Mononuclear cell (primary cell): ENCODE data around the gene MRPS18A. TPM values are rescaled to one million over a fixed set of nuclear protein-coding genes. Genes with fewer than 3 reads are reported as not detected.

Experiments
- H3K27me3 ChIP-seq: 2 replicates; pipeline ENCODE4 v1.6.0; 2011; ENCODE audit warnings: low read length, control low read depth; ENCODE audit not compliant: insufficient read depth
- H3K4me1 ChIP-seq: 2 replicates; pipeline ENCODE4 v1.5.1; 2011; ENCODE audit warnings: mild to moderate bottlenecking, low read length, control low read depth; ENCODE audit not compliant: insufficient read depth
- H3K4me3 ChIP-seq: 2 replicates; pipeline ENCODE4 v1.5.1; 2011; ENCODE audit warnings: mild to moderate bottlenecking, low read length, moderate library complexity
- H3K9me3 ChIP-seq: 2 replicates; pipeline ENCODE4 v1.5.1; 2011; ENCODE audit warnings: low read depth, mild to moderate bottlenecking, control low read depth, low read length
- total RNA-seq: library from RNA; depleted of rRNA; stranded (reverse); fragments of >200 nt; gene quantifications from one replicate; pipeline ENCODE4 v1.2.3, GENCODE V29; 2012

Gene MRPS18A
- total RNA-seq, 1 donor, result 29.5 TPM

DNA sequence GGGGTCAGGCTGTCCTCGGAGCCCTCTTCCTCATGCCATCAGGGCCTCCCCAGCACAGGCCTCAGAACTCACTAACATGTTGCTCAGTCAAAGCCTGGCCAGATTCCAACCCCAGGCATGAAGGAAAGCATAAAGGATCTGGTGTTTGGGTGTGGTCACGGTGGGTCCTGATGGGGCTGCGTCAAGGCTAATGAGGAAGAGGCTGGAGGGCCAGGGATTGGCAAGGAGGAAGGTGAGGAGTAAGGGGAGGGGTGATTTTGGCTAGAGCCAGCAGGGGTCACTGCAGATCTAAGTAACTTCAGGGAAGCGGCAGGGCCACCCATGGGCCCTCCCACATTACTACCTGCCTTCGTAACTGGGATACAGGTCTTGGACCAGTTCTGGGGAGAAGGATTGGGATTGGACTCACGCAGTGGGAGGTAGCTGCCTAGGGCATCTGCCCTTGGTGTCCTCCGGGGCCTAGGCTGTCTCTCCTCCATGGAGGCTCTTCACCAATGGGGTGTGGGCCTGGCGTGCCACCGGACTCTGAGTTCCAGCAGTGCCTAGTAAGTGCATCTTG, 36.2 kb upstream of the MRPS18A start:
- peaks cover 38% of the 10 kb centered on the region for H3K4me1 ChIP-seq
- no peak overlapping the region for H3K4me3 ChIP-seq
- no peaks in the 10 kb centered on the region for H3K27me3 ChIP-seq
- no peaks in the 10 kb centered on the region for H3K9me3 ChIP-seq

GRCh38 chr6:43722920-43723545, 35.4 kb upstream of the MRPS18A start:
- H3K4me1 ChIP-seq, result peaks cover 38% of the 10 kb centered on the region
- H3K27me3 ChIP-seq, result no peaks in the 10 kb centered on the region
- H3K9me3 ChIP-seq, result no peaks in the 10 kb centered on the region
- no peak overlapping the region for H3K4me3 ChIP-seq

DNA sequence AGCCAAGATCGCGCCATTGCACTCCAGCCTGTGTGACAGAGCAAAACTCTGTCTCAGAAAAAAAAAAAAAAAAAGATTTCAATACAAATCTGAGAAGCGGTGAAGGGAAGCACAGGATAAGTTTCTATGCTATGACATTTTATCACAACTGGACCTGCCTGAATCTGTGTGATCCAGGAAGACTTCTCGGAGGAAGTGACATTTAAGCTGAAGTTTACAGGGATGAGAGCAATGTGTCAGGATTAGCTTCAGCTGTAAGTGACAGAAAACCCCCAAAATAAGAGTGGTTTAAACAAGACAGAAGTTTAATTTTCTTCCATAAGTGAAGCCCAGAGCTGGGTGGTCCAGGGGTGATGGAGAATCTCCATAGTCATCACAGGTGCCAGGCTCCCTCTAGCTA, 33.4 kb upstream of the MRPS18A start:
- peaks cover 34% of the 10 kb centered on the region for H3K4me1 ChIP-seq
- H3K4me3 ChIP-seq, result no peak overlapping the region
- H3K9me3 ChIP-seq, result no peaks in the 10 kb centered on the region
- no peaks in the 10 kb centered on the region for H3K27me3 ChIP-seq

GRCh38 chr6:43719511-43719910, 31.9 kb upstream of the MRPS18A start:
- H3K4me1 ChIP-seq, result peaks cover 28% of the 10 kb centered on the region
- H3K27me3 ChIP-seq, result no peaks in the 10 kb centered on the region
- no peaks in the 10 kb centered on the region for H3K9me3 ChIP-seq
- no peak overlapping the region for H3K4me3 ChIP-seq

DNA sequence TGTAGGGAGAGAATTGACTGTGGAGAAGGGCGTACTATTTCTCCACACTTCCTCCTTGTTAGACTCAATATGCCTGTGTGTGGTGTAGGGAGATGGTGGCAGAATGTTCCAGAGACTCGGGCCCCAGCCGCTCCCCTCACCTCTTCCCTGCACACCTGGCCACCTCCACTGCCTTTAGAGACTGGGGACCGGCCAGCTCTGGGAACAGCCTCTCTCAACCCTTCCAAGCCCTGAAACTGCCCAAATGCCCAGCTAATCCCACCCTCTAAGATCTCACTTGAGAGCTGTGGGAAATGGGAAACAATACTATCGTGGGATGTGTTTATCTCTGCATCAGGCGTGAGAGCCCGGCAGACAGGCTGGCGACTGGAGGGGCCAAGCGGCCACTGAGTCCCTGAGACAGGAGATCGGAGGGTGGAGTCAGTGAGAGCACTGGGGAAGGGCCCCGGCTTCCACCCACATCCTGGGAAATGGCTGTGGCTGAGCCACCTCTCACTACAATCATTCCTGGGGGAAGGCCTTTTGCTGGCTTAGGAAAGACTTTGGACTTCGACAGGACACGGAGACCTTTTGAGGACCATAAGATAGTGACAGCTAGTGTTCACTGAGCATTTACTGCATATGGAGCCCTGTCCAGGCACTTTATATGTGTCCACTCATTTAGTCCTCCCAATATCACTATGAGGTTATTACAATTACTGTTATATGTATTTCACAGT, 31.0 kb upstream of the MRPS18A start:
- Histone ChIP-seq H3K9me3 (no peaks in the 10 kb centered on the region), H3K4me1 (peaks cover 25% of the 10 kb centered on the region), H3K27me3 (no peaks in the 10 kb centered on the region), H3K4me3 (no peak overlapping the region)

DNA sequence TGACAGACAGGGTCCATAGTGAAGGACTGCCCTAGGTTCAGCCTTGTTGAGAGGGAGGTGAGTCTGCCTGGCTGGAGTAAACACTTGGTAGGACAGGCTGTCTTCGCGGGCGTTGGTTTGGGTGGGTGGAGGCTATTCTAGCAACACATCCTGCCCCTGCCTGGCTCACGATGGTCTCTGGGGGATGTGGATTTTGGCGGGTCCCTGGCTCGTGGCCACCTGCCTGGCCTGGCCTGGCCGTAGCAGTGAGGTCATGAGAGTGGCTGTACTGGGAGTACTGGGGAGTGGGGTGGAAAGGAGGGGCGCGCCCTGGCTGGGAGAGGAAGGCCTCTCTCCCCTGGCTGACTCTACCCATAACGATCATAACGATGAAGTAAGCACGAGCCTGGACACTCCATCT, 30.2 kb upstream of the MRPS18A start:
- Histone ChIP-seq H3K9me3 (no peaks in the 10 kb centered on the region), H3K4me1 (peaks cover 18% of the 10 kb centered on the region), H3K27me3 (no peaks in the 10 kb centered on the region), H3K4me3 (no peak overlapping the region)

- no peaks in the 10 kb centered on the region for H3K9me3 ChIP-seq
- no peaks in the 10 kb centered on the region for H3K27me3 ChIP-seq
- no peak overlapping the region for H3K4me3 ChIP-seq
- H3K4me1 ChIP-seq, result peaks cover 15% of the 10 kb centered on the region
Measured at GRCh38 chr6:43717389-43717788, 29.8 kb upstream of the MRPS18A start.

GRCh38 chr6:43716099-43716498, 28.5 kb upstream of the MRPS18A start:
- Histone ChIP-seq H3K4me1 (peaks cover 15% of the 10 kb centered on the region), H3K27me3 (no peaks in the 10 kb centered on the region), H3K4me3 (no peak overlapping the region), H3K9me3 (no peaks in the 10 kb centered on the region)

DNA sequence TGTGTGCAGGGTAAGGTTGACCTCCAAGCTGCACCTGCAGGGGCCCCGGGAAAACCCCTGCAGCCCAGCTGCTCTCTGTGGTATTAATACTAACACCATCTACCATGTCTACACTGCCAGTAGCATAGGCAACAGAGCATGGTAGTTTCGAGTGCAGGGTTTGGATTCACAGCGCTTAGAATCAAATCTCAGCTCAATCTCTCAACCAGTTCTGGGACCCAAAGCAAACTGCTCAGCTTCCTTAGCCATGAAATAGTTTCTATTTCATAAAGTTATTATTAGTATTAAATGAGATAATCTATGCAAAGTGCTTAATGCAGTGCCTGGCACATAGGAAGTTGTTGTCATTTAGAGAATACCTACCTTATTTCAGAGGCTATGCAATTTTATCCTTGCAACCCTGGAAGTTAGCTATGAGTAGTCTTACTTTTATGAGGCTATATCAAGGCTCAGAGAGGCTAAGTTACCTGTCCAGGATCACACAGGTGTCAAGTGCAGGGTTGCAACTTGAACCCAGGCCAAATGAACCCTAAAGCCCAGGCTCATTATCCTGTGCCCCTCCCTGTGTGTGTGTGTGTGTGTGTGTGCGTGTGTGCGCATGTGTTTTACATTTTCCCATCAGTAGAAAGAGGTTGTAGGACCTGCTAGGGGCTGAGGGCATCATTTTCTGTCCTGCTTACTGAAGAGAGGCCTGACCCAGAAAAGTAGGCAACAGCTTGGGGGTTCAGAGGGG, 27.6 kb upstream of the MRPS18A start:
- no peaks in the 10 kb centered on the region for H3K27me3 ChIP-seq
- H3K4me3 ChIP-seq, result no peak overlapping the region
- H3K9me3 ChIP-seq, result no peaks in the 10 kb centered on the region
- H3K4me1 ChIP-seq, result peaks cover 15% of the 10 kb centered on the region

GRCh38 chr6:43714311-43715055, 26.9 kb upstream of the MRPS18A start:
- no peaks in the 10 kb centered on the region for H3K9me3 ChIP-seq
- no peaks in the 10 kb centered on the region for H3K27me3 ChIP-seq
- H3K4me3 ChIP-seq, result no peak overlapping the region
- H3K4me1 ChIP-seq, result peaks cover 21% of the 10 kb centered on the region

GRCh38 chr6:43713643-43714310, 26.2 kb upstream of the MRPS18A start:
- H3K4me3 ChIP-seq, result no peak overlapping the region
- peaks cover 27% of the 10 kb centered on the region for H3K4me1 ChIP-seq

DNA sequence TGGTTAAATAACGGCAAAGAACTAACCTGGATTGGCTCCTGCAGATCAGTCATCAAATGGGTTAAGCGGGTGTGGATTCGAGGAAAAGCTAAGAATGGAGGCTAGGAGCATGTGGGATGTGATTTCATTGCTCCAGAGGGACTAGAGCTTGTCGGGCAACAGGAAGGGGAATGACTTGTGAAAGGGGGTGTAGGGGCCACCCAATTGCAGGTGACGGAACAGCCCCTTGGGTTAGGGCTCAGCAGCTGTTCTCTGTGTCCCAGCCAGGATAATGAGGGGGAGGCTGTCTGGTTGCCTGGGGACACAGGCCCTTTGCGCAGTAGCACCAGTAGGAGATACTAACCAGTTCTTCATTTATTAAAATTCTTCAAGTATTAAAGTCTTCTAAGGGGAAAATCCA, 25.0 kb upstream of the MRPS18A start:
- no peaks in the 10 kb centered on the region for H3K9me3 ChIP-seq
- no peaks in the 10 kb centered on the region for H3K27me3 ChIP-seq
- H3K4me3 ChIP-seq, result no peak overlapping the region
- peaks cover 31% of the 10 kb centered on the region for H3K4me1 ChIP-seq

More at GRCh38 chr6:43713643-43714310, 26.2 kb upstream of the MRPS18A start:
- Histone ChIP-seq H3K27me3 (no peaks in the 10 kb centered on the region), H3K9me3 (no peaks in the 10 kb centered on the region)

- Histone ChIP-seq H3K9me3 (no peaks in the 10 kb centered on the region), H3K27me3 (no peaks in the 10 kb centered on the region), H3K4me1 (peaks cover 43% of the 10 kb centered on the region), H3K4me3 (no peak overlapping the region)
Measured at GRCh38 chr6:43710576-43710975, 23.0 kb upstream of the MRPS18A start.

DNA sequence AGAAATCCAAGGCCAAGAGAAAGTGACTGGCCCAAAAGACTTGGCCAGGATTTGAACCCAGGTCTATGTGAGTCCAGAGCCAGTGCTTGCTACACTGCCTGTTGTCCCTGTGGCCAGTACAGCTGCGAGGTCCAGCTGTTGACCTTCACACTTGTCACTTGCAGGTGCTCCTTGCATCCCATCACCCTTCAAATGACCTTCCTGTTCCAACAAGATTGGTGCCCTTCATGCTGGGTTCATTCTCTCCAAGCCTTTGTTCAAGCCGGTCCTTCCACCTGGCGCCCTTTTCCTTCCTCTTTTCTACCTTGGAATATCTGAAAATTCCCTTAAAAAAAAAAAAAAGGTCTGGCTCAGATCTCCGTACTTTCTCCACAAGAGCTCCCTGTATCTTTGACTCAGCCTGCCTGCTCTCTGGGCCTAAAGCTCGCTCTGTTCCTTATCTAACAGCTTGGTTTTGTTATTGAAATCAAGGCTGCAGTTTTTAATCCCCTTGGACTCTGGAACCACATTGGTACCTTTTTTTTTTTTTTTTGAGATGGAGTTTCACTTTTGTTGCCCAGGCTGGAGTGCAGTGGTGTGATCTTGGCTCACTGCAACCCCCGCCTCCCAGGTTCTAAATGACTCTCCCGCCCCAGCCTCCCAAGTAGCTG, 22.2 kb upstream of the MRPS18A start:
- H3K27me3 ChIP-seq, result no peaks in the 10 kb centered on the region
- no peaks in the 10 kb centered on the region for H3K9me3 ChIP-seq
- no peak overlapping the region for H3K4me3 ChIP-seq
- H3K4me1 ChIP-seq, result peaks cover 48% of the 10 kb centered on the region
